ENCODE data around the gene HOXB7.

DNA sequence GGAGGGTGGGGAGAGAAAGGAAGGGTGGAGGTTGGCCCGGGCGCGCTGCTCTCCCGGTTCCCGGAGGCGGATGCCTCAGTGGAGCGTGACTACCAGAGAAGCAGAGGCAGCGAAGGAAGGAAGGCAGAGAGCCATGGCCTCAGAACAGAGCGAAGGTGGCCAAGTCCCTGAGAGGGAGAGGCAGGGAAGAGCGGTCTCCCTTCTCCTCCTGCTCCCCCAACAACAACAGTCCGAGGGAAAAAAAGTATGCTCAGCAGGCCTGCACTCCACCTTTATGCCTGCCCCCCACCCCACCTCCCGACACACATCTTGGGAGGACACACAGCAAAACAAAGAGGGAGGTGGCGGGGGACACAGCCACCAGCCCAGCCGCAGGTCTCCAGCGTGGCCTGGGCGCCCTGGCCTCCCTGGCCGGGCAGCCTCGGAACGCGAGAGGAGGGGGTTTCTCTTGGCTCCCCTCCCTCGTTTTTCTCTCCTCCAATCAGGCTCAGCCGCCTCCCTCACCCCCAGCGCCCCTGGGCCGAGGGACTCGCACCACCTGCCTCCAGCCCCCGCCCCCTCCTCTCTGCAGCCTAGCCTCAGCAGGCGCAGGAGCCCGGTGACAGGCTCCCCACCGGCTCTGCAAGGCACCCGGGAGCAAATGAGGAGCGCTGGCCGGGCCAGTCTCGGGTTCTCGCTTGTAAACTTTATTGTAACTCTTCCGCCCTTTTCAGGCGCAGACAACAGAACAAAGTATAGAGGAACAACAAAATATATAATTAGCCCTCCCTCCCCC, 1.1 kb upstream of the HOXB7 start:
- TF ChIP-seq POLR2A (IDR thresholded peaks at IDR 0.05; ENCODE audit: low read length) = no peak
- TF ChIP-seq GATA1 (IDR thresholded peaks at IDR 0.05; ENCODE audit: low read depth, low read length) = no peak
